Nephron (organoid): ENCODE data around the gene FLT3.

Experiments
- H3K27ac Mint-ChIP-seq, 3 experiments: 2 replicates each; pipeline ENCODE4 v1.8.0; 2020; ENCODE audit warnings: mixed read lengths in 3 of 3, mild to moderate bottlenecking in 2 of 3, moderate library complexity in 1 of 3
- H3K27me3 Mint-ChIP-seq: 2 replicates; pipeline ENCODE4 v1.8.0; 2021; ENCODE audit warnings: low read depth, mild to moderate bottlenecking, moderate library complexity, mixed read lengths
- H3K36me3 Mint-ChIP-seq: 2 replicates; pipeline ENCODE4 v1.8.0; 2020; ENCODE audit warnings: low read depth, mixed read lengths
- H3K4me1 Mint-ChIP-seq: 2 replicates; pipeline ENCODE4 v1.8.0; 2020; ENCODE audit warnings: mixed read lengths
- H3K4me3 Mint-ChIP-seq, 3 experiments: 2 replicates each; pipeline ENCODE4 v1.8.0; 2020; ENCODE audit warnings: mild to moderate bottlenecking in 3 of 3, mixed read lengths in 3 of 3, moderate library complexity in 2 of 3
- H3K9me3 Mint-ChIP-seq: 2 replicates; pipeline ENCODE4 v1.8.0; 2020; ENCODE audit warnings: mixed read lengths
- CTCF ChIP-seq, 3 experiments: fragments of 200-600 bp; sonication (generic); IDR thresholded peaks; one replicate each; pipeline ENCODE4 v1.5.0; 2021; ENCODE audit warnings: antibody characterized with exemption in 3 of 3; ENCODE audit not compliant: unreplicated experiment in 3 of 3

FLT3 gene

DNA sequence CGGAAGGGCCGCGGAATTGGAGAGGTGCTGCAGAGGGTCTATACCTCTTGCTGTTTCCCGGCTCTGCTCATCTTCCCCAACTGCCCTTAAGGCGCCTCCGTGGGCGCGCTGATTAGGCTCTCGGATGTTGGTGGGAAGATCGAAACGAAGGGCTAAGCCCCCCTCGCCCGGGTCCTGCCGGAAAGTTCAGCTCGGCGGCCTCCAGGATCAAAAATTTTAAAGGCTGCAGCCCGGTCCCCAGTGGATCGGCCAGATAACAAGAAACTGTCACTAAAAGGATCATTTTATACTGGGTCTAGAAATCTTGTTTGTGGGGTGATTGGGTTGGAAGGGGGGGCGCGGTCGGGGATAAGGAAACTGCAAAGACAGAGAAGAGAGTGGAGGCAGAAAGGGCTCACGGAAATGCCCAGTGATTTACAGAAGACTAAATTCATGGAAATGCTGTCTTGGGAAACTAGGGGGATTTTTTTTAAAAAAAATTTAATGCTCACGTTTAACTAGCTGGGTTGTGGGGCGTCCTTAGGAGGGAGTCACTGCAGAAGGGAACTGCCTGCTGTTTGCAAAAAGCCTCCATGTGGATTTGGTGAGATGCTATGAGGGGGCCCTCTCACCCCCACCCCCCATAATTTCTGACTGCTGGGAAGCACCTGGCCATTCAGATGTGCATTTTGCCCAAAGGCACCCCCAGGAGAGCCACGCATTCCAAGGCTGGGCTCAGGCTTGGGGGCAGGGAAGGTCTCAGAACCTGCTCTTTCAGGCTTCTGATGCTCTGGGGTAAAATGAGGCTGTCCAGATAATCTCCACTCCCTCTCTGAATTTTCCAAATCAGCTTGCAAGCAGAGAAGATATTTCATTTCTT, 138.9 kb downstream of the FLT3 start:
- H3K36me3 Mint-ChIP-seq = no peaks in the 10 kb centered on the region
- peak overlapping the region; percentile 41 to 52 (median 48) for H3K4me3 Mint-ChIP-seq
- no peak overlapping the region for H3K27ac Mint-ChIP-seq
- peaks cover 100% of the 10 kb centered on the region for H3K27me3 Mint-ChIP-seq
- H3K9me3 Mint-ChIP-seq = no peaks in the 10 kb centered on the region
- no peak for TF ChIP-seq CTCF (IDR thresholded peaks at IDR 0.05; ENCODE audit: unreplicated experiment in 3 of 3)
- H3K4me1 Mint-ChIP-seq = no peaks in the 10 kb centered on the region

DNA sequence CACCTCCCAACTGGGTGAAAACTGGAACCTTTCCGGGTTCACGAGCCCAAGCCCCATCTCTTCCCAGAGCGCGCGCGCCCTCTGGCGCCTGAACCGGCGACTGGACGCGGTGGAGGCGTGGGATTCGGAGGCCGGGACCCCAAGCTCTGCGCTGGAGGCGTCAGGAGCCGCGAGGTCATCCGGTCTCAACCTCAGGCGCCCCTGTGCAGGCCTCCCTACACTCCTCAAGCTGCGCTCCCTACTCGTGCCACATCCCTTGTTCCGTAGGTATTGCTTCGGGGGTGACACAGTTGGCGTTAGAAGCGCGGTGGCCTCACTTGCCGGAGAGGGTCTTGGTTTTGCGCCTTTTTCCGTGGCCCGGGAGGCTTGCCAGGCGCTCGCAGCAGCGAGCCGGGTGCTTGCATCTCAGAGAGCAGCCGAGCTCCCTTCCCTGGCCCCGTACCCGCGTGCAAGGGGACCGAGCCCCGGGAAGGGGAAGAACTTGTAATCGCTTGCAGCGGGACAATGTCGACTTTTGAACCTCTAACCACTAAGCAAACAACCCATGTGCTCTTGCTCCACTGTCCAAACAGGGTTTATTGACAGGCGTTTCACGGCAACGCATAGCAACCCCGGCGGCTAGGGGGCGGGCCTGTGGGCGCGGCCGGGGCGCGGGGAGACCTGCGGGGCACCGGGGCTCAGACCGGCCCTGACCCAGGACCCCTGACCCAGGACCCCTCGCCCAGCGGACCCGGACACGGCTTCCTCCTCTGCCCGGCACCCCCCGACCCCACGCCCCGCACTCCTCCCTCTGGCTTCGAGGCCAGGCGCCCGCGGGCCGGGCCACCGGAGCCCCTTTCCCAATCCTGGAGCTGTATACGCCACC, 139.8 kb downstream of the FLT3 start:
- Mint-ChIP-seq H3K36me3 (no peaks in the 10 kb centered on the region), H3K4me1 (no peaks in the 10 kb centered on the region)

DNA sequence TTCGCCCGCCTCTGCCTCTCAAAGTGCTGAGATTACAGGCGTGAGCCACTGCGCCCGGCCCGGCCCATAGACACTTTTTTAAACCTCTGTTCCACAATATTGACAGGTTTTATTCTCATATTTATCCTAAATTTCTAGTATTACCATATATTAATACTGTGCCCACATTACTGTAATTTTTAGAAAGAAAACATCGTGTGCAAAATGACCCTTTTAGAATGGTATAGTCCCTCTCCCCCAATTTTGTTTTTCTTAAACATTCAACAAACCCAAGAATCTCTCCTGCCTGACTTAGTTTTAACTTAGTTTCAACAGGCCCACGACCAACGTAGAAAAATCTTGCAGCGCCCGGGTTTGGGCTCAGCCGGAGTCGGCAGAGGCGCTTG, 140.4 kb downstream of the FLT3 start:
- Mint-ChIP-seq H3K27ac (no peak overlapping the region), H3K4me3 (peak overlapping the region in 2 of 3 experiments; percentile 22 to 32), H3K36me3 (no peaks in the 10 kb centered on the region), H3K27me3 (peaks cover 100% of the 10 kb centered on the region), H3K4me1 (no peaks in the 10 kb centered on the region), H3K9me3 (no peaks in the 10 kb centered on the region)
- no peak for TF ChIP-seq CTCF (IDR thresholded peaks at IDR 0.05; ENCODE audit: unreplicated experiment in 3 of 3)

More for the DNA sequence above, 139.8 kb downstream of the FLT3 start:
- Mint-ChIP-seq H3K27ac (no peak overlapping the region), H3K4me3 (peak overlapping the region; percentile 35 to 48 (median 41)), H3K9me3 (no peaks in the 10 kb centered on the region), H3K27me3 (peaks cover 100% of the 10 kb centered on the region)
- peak; percentile 22 to 52 (median 32) for TF ChIP-seq CTCF (IDR thresholded peaks at IDR 0.05; ENCODE audit: unreplicated experiment in 3 of 3)

GRCh38 chr13:27956576-27957300, 143.6 kb downstream of the FLT3 start:
- Mint-ChIP-seq H3K27ac (no peak overlapping the region), H3K4me1 (no peaks in the 10 kb centered on the region), H3K36me3 (no peaks in the 10 kb centered on the region), H3K4me3 (no peak overlapping the region), H3K27me3 (peaks cover 99% of the 10 kb centered on the region), H3K9me3 (no peaks in the 10 kb centered on the region)
- TF ChIP-seq CTCF (IDR thresholded peaks at IDR 0.05; ENCODE audit: unreplicated experiment in 3 of 3) = no peak

- TF ChIP-seq CTCF (IDR thresholded peaks at IDR 0.05; ENCODE audit: unreplicated experiment in 3 of 3) = no peak
- Mint-ChIP-seq H3K4me3 (peak overlapping the region in 1 of 3 experiments; percentile 60), H3K27ac (no peak overlapping the region), H3K27me3 (peaks cover 99% of the 10 kb centered on the region), H3K9me3 (peaks cover under 1% of the 10 kb centered on the region), H3K36me3 (no peaks in the 10 kb centered on the region), H3K4me1 (no peaks in the 10 kb centered on the region)
Measured at GRCh38 chr13:27955014-27955591, 145.3 kb downstream of the FLT3 start.
